ENCODE results near the gene RSRC2. TPM values are rescaled to one million over a fixed set of nuclear protein-coding genes. Genes with fewer than 3 reads are reported as not detected.
A peak's percentile ranks its signal among the peaks of the same experiment; 100 is the strongest.

Gene RSRC2
- total RNA-seq, 1 experiment from 2014 or later: 87.3 TPM

DNA sequence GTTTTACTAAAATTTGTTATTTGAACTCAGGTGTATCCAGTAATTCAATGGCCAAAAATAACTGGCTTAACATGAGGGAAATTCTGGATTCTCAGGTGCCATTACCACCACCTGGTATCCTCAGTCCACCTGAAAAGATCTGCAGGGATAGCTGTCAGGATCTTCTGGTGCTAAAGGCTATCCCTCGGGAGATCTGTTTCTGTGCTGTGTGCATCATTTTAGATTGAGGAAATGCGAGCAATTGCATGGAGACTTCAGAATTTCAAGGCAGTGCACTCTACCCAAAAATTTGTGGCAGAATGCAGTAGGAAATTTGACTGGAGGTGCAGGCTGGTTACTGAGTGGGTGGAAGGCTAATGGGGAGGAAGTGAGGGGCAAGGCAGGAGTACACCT lies 52.4 kb downstream of the RSRC2 start:
- Histone ChIP-seq H3K27ac (ENCODE audit: low read length) (no peak overlapping the region), H3K9ac (ENCODE audit: low read length) (no peak overlapping the region), H3K9me3 (ENCODE audit: low read length) (no peaks in the 10 kb centered on the region), H3K79me2 (ENCODE audit: low read length) (no peaks in the 10 kb centered on the region), H3K9me2 (replicated peaks; ENCODE audit: low read length) (no peaks in the 10 kb centered on the region), H3K27me3 (ENCODE audit: low read length) (no peaks in the 10 kb centered on the region), H3K4me1 (ENCODE audit: insufficient read depth, low read length) (no peaks in the 10 kb centered on the region), H3F3A (ENCODE audit: low read length, unreplicated experiment) (peaks cover 3% of the 10 kb centered on the region), H2AFZ (ENCODE audit: low read length) (no peak overlapping the region), H3K4me2 (ENCODE audit: low read length) (no peak overlapping the region), H3K36me3 (ENCODE audit: low read depth, low read length) (peaks cover 52% of the 10 kb centered on the region), H3K4me3 (ENCODE audit: low read length) (no peak overlapping the region), H4K20me1 (ENCODE audit: low read length) (no peaks in the 10 kb centered on the region)
- ATAC-seq: no peak
- no TSS peak for BruUV-seq (replicated peaks)
- intact Hi-C loops (cut with micrococcal nuclease): no loop called here
- POLR2A ChIA-PET (ENCODE audit: unreplicated experiment): no interaction called here
- DNase-seq: no peak
- CTCF ChIA-PET: no interaction called here
- TF ChIP-seq EZH2 (IDR thresholded peaks at IDR 0.05; ENCODE audit: low read length, unreplicated experiment): no peak
- no peak for TF ChIP-seq CTCF (conservative IDR thresholded peaks at IDR 0.05; ENCODE audit: low read depth, low read length)
- TF ChIP-seq EZH2phosphoT487 (IDR thresholded peaks at IDR 0.05; ENCODE audit: borderline replicate concordance, low read length): no peak

GRCh38 chr12:122473543-122474323 lies 53.0 kb downstream of the RSRC2 start:
- no peak overlapping the region for H2AFZ ChIP-seq (ENCODE audit: low read length)
- no peaks in the 10 kb centered on the region for H3K4me1 ChIP-seq (ENCODE audit: insufficient read depth, low read length)
- H3F3A ChIP-seq (ENCODE audit: low read length, unreplicated experiment): peaks cover 3% of the 10 kb centered on the region
- TF ChIP-seq EZH2phosphoT487 (IDR thresholded peaks at IDR 0.05; ENCODE audit: borderline replicate concordance, low read length) (no peak), EZH2 (IDR thresholded peaks at IDR 0.05; ENCODE audit: low read length, unreplicated experiment) (no peak), CTCF (conservative IDR thresholded peaks at IDR 0.05; ENCODE audit: low read depth, low read length) (no peak)
- no peaks in the 10 kb centered on the region for H3K9me3 ChIP-seq (ENCODE audit: low read length)
- H3K36me3 ChIP-seq (ENCODE audit: low read depth, low read length): peaks cover 48% of the 10 kb centered on the region
- no peaks in the 10 kb centered on the region for H3K27me3 ChIP-seq (ENCODE audit: low read length)
- no peaks in the 10 kb centered on the region for H3K9me2 ChIP-seq (replicated peaks; ENCODE audit: low read length)
- POLR2A ChIA-PET (ENCODE audit: unreplicated experiment): no interaction called here
- no peak overlapping the region for H3K4me3 ChIP-seq (ENCODE audit: low read length)
- intact Hi-C loops (cut with micrococcal nuclease): no loop called here
- H3K4me2 ChIP-seq (ENCODE audit: low read length): no peak overlapping the region
- CTCF ChIA-PET: no interaction called here
- no peak for DNase-seq
- BruUV-seq (replicated peaks): no TSS peak
- no peak overlapping the region for H3K27ac ChIP-seq (ENCODE audit: low read length)
- peak; percentile 30; the same call in 1 of the 2 replicates for ATAC-seq
- H4K20me1 ChIP-seq (ENCODE audit: low read length): no peaks in the 10 kb centered on the region
- H3K9ac ChIP-seq (ENCODE audit: low read length): no peak overlapping the region
- H3K79me2 ChIP-seq (ENCODE audit: low read length): no peaks in the 10 kb centered on the region

Data from PC-3 (cell line).